DOHH2 (cell line): ENCODE results near the gene TMPRSS13.

Experiments used
- H3F3A ChIP-seq: fragments of 200-600 bp; sonication (generic), shearing (Covaris generic); 2 replicates; pipeline ENCODE4 v1.6.0; 2016; ENCODE audit warnings: antibody characterized with exemption, mild to moderate bottlenecking; ENCODE audit not compliant: control insufficient read depth, insufficient read depth
- H3K27ac ChIP-seq: fragments of 200-600 bp; sonication (generic); 2 replicates; pipeline ENCODE4 v1.5.1; 2014; ENCODE audit warnings: low read depth, mild to moderate bottlenecking, low read length, moderate library complexity
- H3K27me3 ChIP-seq: fragments of 200-600 bp; sonication (generic); 2 replicates; pipeline ENCODE4 v1.6.1; 2014; ENCODE audit warnings: mild to moderate bottlenecking, low read length, mixed read lengths; ENCODE audit not compliant: control insufficient read depth
- H3K36me3 ChIP-seq: fragments of 200-600 bp; sonication (generic); 2 replicates; pipeline ENCODE4 v1.6.1; 2014; ENCODE audit warnings: mild to moderate bottlenecking, low read length, moderate library complexity, mixed read lengths; ENCODE audit not compliant: control insufficient read depth
- H3K4me1 ChIP-seq: fragments of 200-600 bp; sonication (generic); 2 replicates; pipeline ENCODE4 v1.6.1; 2014; ENCODE audit warnings: mild to moderate bottlenecking, low read length, mixed read lengths; ENCODE audit not compliant: control insufficient read depth
- H3K4me2 ChIP-seq: fragments of 200-600 bp; sonication (generic); 2 replicates; pipeline ENCODE4 v1.6.0; 2014; ENCODE audit warnings: mild to moderate bottlenecking, low read length, moderate library complexity
- H3K4me3 ChIP-seq: fragments of 200-600 bp; sonication (generic); 2 replicates; pipeline ENCODE4 v1.5.1; 2014; ENCODE audit warnings: mild to moderate bottlenecking, low read length, mixed read lengths
- H3K79me2 ChIP-seq: fragments of 200-600 bp; sonication (generic); 2 replicates; pipeline ENCODE4 v1.6.1; 2014; ENCODE audit warnings: mild to moderate bottlenecking, low read length, mixed read lengths; ENCODE audit not compliant: control insufficient read depth
- H3K9me2 ChIP-seq: fragments of 200-600 bp; sonication (generic); replicated peaks from 2 replicates; pipeline ENCODE4 v1.6.1; 2014; ENCODE audit warnings: mild to moderate bottlenecking, low read length, mixed read lengths; ENCODE audit not compliant: control insufficient read depth
- H3K9me3 ChIP-seq: fragments of 200-600 bp; sonication (generic); 2 replicates; pipeline ENCODE4 v1.6.1; 2014; ENCODE audit warnings: antibody characterized with exemption, low read length, mixed read lengths; ENCODE audit not compliant: control insufficient read depth, insufficient read depth
- H4K20me1 ChIP-seq: fragments of 200-600 bp; sonication (generic); 2 replicates; pipeline ENCODE4 v1.6.0; 2014; ENCODE audit warnings: low read depth, mild to moderate bottlenecking, antibody characterized with exemption, low read length, moderate library complexity; ENCODE audit not compliant: control insufficient read depth, insufficient read depth
- CTCF ChIP-seq: fragments of 200-600 bp; sonication (generic); IDR thresholded peaks from one replicate; pipeline ENCODE4 v1.5.1; 2014; ENCODE audit warnings: antibody characterized with exemption, mild to moderate bottlenecking, low read depth, low read length; ENCODE audit not compliant: poor library complexity, severe bottlenecking
- EZH2phosphoT487 ChIP-seq: fragments of 200-600 bp; sonication (generic); IDR thresholded peaks from 2 replicates; pipeline ENCODE4 v1.6.1; 2017; ENCODE audit warnings: borderline replicate concordance, mild to moderate bottlenecking, antibody characterized with exemption, low read length, moderate library complexity, mixed read lengths

TMPRSS13 gene

DNA sequence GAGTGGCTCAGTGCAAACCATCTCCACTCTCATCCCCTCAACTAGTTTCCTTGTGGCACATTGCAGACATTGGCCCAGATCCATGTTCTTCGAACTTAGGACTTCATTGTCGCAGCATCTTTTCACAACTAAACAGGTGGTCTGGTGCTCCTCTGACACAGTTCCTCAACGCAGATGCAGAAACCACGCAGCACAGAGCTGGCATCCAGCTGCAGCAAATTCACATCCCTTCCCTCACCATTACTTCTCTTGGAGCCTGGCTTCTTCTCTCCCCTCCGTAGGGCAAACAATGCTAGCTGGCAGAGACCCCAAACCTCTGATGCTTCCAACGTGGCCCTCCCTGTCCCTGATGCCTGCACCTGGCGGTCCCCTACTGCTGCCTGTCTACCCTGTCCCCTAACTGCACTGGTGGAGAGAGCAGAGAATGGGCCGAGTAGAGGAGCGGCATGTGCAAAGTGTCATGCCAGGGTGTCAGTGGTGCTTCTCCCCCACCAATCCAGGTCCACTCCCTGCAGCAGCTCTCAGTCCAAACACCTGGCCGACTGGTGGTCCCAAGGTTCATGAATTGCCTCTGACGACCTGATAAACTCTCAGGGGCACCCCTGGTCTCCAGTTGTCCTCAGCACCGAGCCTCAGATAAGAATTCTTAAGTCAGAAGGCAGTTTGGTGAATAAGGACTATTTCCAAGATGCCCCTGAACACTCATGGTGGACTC lies 18.1 kb downstream of the TMPRSS13 start:
- TF ChIP-seq EZH2phosphoT487 (no peak), CTCF (no peak)
- Histone ChIP-seq H3K27me3 (peaks cover 6% of the 10 kb centered on the region), H3K36me3 (no peaks in the 10 kb centered on the region), H3K4me2 (no peak overlapping the region), H3K27ac (no peak overlapping the region), H3K4me1 (peaks cover 14% of the 10 kb centered on the region), H4K20me1 (no peaks in the 10 kb centered on the region), H3F3A (no peaks in the 10 kb centered on the region), H3K9me3 (no peaks in the 10 kb centered on the region), H3K9me2 (no peaks in the 10 kb centered on the region), H3K79me2 (no peaks in the 10 kb centered on the region), H3K4me3 (no peak overlapping the region)

DNA sequence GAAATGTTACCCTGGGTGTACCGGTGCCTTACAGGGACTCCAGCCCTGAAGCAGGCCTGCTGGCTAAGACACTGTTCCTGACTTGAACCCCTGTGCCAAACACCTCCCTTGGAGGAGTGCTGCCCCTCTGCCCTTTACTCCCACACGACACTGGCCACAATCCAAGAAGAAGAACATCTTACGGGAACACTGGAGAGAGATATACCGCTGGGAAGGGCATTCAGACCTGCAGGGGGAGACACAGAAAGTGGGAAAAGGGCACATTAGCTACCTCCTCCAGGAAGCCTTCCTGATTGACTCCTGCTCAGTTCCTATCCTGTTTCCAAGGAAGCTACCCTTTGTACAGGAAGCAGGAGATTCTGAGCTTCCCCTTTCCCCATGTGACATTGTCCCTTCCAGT lies 18.7 kb downstream of the TMPRSS13 start:
- H3K36me3 ChIP-seq, result no peaks in the 10 kb centered on the region
- no peak overlapping the region for H3K4me2 ChIP-seq
- peaks cover 14% of the 10 kb centered on the region for H3K4me1 ChIP-seq
- H3F3A ChIP-seq, result no peaks in the 10 kb centered on the region
- H3K27ac ChIP-seq, result no peak overlapping the region
- no peak overlapping the region for H3K4me3 ChIP-seq
- TF ChIP-seq EZH2phosphoT487, result no peak
- TF ChIP-seq CTCF, result no peak
- H3K27me3 ChIP-seq, result peaks cover 6% of the 10 kb centered on the region
- no peaks in the 10 kb centered on the region for H3K9me2 ChIP-seq
- H3K9me3 ChIP-seq, result no peaks in the 10 kb centered on the region
- no peaks in the 10 kb centered on the region for H4K20me1 ChIP-seq
- no peaks in the 10 kb centered on the region for H3K79me2 ChIP-seq

DNA sequence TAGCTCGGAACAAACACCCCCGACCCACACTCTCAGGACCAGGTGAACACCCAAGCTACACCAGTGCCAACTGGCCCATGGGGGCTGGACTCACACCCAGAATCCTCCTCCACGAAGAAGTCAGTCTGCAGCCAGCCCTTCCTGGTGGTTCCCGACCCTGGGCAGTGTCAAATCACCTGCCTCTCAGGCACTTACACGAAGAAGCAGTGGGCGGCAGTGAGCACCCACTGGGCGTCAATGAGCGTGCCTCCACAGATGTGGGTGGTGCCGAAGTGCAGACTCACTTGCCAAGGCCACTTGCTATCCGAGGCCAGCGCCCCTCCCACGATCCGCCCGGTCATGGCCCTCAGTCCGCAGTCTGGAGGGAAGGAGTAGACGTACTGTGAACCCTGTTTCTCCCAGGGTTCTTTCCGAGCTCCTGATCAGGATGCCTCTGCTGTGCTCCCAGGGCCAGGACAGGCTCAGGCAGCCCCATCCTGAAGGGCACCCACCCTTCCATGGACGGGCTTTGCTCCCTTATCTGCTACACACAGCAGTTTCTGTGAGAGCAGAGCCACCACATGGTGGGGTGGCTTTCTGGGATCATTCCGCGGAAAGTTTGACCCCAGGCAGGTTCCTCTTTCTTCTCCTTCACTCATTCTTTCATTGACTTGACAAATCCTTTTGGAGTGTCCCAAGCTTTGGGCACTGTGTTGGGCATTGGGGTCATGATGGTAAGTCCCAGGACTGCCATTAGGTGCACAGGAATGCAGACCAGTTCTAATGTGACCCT lies 19.4 kb downstream of the TMPRSS13 start:
- Histone ChIP-seq H3K27ac (no peak overlapping the region), H3K4me2 (no peak overlapping the region), H3K79me2 (no peaks in the 10 kb centered on the region), H3K27me3 (peaks cover 6% of the 10 kb centered on the region), H3F3A (no peaks in the 10 kb centered on the region), H3K36me3 (no peaks in the 10 kb centered on the region), H4K20me1 (no peaks in the 10 kb centered on the region), H3K4me1 (peaks cover 14% of the 10 kb centered on the region), H3K4me3 (no peak overlapping the region), H3K9me3 (no peaks in the 10 kb centered on the region), H3K9me2 (no peaks in the 10 kb centered on the region)
- no peak for TF ChIP-seq CTCF
- no peak for TF ChIP-seq EZH2phosphoT487
